GM19240 (cell line): ENCODE measurements around the gene HIRA.

Experiments
- DNase-seq: peaks from one replicate; pipeline ENCODE4 v3.0.0; 2011; ENCODE audit warnings: low spot score; ENCODE audit not compliant: insufficient read length

The HIRA gene, protein sequence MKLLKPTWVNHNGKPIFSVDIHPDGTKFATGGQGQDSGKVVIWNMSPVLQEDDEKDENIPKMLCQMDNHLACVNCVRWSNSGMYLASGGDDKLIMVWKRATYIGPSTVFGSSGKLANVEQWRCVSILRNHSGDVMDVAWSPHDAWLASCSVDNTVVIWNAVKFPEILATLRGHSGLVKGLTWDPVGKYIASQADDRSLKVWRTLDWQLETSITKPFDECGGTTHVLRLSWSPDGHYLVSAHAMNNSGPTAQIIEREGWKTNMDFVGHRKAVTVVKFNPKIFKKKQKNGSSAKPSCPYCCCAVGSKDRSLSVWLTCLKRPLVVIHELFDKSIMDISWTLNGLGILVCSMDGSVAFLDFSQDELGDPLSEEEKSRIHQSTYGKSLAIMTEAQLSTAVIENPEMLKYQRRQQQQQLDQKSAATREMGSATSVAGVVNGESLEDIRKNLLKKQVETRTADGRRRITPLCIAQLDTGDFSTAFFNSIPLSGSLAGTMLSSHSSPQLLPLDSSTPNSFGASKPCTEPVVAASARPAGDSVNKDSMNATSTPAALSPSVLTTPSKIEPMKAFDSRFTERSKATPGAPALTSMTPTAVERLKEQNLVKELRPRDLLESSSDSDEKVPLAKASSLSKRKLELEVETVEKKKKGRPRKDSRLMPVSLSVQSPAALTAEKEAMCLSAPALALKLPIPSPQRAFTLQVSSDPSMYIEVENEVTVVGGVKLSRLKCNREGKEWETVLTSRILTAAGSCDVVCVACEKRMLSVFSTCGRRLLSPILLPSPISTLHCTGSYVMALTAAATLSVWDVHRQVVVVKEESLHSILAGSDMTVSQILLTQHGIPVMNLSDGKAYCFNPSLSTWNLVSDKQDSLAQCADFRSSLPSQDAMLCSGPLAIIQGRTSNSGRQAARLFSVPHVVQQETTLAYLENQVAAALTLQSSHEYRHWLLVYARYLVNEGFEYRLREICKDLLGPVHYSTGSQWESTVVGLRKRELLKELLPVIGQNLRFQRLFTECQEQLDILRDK

DNA sequence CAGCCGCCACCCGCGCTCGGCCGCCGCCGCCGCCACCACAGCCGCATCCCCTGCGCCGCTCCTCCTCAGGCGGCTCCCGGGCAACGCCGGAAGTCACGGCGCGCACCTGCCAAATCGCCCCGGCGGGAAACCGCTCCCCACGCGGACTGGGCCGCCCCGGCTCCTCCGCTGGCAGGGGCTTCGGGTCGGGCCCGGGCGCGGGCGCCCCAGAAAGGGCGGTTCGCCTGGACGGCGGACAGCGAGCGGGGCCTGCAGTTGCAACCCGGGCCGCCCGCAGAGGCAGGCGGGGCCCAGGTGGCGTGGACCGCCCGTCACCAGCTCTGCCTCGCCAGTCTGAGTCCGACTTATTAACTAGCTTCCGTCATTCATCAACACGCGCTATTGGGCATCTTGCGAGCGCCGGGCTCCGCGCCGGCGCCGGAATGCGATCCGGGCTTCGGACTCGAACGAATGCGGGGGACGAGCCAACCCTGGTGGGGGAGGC is at the start of gene HIRA:
Gene HIRA, minus strand, starts transcription at position 85 of the 484 bp plus-strand sequence. CDS start 257 bp downstream, outside the sequence.
- peak; percentile 50 for DNase-seq

DNA sequence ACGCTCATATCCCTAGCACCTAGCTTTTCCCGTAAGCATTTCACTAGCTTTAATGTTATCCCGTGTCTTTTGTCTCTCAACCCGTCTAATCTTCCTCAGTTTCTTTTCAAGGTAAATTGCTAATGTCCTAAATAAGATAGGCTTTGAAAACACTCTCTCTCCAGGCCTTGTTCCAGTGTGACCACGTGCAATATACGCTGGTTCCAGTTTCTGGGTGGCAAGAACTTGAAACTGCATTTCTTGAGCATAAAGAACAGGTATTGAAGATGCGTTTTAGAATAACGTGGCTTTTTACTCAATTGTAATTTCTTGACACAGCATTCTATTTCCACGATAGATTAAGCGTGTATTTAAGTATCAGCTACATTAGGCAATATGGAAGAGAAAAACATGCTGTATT is 49.3 kb upstream of the HIRA start:
- no peak for DNase-seq

DNA sequence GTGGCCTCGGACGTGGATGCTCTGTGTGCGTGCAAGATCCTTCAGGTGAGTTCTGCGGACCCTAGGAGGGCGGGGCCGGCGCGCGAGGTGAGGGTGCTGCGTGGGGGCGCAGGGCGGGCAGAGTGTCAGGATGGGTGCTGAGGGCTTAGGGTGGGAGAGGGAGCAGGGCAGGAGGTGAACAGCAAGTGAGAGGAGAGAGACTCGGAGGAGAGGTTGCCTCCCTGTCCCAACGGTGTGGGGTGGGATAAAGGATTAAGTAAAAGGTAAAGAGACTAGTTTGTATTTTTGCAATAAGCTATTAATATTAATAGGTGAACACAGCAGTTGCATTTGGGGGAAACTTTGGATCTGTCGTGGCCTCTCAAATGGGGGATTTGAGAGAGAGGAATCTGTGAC is 48.6 kb upstream of the HIRA start:
- DNase-seq: no peak

DNA sequence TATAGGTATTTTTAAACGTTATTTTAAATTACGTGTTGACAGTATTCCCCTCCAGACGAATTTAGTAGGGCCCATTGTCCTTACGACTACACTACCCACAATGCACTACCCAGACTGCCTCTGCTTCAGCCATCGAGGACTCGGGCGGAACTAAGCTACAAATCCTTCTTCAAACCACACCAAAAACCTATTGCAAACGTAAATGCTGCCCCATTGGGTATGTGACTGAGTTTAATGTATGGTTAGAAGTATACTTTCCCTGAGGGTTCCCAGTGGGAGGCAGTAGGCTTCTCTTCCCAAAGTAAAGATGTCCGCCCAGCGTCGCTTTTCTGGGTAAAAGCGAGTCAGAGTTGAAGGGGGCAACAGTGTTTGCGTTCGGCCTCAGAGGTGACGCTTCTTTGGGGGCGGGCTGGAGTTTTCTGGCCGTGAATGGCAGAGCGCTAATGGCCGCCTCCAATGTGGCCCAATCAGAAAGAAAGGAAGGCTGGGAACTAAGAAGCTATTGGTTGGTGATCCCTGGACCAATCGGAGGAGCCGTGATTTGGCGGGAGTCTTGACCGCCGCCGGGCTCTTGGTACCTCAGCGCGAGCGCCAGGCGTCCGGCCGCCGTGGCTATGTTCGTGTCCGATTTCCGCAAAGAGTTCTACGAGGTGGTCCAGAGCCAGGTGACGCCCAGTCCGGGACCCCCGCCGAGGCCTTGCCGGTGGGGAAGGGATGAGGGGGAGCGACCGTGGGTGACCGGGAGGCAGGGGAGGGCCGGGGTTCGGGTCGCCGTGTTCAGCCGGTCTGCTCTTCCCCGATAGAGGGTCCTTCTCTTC is 48.0 kb upstream of the HIRA start, which contains the start of gene CDC45:
Gene CDC45, plus strand, starts transcription at position 566 of the 818 bp plus-strand sequence. Its CDS starts 49 bp downstream, at position 615.
- peak; percentile 93 for DNase-seq

DNA sequence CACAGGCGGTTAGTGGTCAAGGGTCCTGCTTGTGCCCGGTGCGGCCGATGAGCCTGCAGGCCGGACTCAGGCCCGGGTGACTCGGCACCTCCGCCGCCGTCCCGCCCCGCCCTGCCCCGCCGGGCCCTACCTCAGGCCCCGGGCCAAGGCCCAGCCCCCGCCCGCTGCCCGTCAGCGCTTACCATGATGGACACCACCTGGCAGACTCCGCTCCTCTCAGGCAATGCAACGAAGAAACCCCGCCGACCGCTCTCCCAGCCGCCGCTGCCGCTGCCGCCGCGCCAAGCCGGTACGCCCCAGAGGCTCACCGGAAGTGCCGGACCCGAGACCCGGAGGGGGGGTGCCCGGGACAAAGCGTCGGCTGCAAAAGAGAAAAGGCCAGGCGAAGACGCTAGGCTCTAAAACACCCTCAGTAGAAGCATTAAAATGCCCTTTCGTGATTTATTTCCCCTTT is 47.4 kb upstream of the HIRA start, which contains the start of gene UFD1:
Gene UFD1, minus strand, starts transcription at position 293 of the 454 bp plus-strand sequence. Its CDS starts 108 bp downstream, at position 185.
- peak; percentile 76 for DNase-seq

DNA sequence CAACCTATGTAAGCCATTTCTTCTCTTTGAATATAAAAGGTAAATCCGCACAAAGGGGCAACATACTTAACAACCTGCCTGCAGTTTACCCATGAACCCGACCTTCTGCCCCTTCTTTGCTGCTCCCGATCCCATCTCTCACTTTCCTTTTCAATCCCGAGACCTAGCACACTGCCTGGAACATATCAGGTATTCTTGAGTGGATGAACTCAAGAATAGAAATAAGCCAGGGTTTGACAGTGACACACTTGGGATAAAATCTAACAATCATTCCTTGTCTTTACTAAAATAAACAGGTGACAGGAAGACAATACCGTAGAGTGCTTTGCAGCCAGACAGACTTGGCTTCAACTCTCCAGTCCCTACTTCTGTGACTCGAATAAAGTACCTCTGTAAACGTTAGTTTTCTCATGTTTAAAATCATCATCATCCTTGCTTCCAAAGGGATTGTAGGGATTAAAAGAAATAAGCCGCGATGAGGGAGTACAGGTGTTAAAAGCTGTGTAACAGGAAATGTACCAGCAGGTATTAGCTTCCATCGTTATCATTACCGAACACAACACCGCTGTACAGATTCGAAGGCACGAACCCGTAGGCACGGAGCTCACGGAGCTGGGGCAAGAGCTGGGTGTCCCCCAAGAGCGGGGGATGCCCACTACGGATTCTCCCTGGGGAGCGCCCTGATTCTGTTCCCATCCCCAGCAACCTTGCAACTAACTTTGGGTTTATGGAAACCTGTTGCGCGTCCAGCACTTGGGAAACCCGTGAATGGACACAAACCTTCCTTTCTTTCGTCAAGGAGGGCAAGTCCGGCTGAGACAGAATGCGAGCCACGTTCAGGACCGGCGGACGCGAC is 46.7 kb upstream of the HIRA start:
- DNase-seq: no peak

DNA sequence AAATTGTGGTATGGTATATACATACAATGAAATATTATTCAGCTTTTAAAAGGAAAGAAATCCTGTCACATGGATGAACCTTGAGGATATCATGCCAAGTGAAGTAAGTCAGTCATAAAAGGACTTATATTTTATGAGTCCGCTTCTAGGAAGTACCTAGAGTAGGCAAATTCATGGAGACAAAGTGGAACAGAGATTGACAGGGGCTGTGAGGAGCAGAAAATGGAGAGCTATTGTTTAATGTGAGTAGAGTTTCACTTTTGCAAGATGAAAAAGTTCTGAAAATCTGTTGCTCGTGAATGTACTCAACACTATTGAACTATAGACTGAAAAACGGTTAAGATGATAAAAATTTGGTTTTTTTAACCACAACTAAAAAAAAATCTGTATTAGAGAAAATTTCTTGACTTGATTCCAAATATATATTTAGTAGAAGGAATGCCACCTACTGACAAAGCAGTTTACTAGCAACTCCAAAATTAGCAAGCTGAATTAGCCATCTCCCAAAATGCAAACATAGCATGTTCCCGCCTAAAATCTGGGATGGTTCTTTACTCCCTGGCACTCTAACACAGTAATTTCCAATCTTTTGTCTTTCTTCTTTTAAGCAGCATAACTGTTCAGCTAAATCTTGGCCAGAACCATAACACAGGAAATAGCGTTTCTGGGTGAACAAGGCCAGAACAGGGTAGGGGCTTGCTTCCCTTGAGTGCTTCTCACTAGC is 46.0 kb upstream of the HIRA start:
- DNase-seq: no peak

DNA sequence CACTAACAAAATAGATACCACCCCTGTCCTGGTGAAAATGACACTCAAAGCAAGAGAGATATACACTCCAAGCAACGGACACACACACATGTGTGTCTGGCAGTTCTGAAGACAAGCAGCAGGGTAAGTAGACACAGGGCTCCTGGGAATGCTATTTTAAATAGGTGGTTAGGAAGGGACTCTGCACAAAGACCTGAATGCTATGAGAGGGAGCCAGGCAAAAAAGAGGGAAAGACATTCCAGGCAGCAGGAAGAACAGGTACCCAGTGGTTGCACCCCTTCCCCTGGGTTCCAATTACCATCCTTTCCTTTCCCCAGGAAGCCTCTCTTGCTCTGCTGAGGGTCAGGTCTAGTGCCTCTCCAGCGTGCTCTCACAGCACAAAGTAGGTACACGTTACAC is 44.5 kb upstream of the HIRA start:
- DNase-seq: no peak

DNA sequence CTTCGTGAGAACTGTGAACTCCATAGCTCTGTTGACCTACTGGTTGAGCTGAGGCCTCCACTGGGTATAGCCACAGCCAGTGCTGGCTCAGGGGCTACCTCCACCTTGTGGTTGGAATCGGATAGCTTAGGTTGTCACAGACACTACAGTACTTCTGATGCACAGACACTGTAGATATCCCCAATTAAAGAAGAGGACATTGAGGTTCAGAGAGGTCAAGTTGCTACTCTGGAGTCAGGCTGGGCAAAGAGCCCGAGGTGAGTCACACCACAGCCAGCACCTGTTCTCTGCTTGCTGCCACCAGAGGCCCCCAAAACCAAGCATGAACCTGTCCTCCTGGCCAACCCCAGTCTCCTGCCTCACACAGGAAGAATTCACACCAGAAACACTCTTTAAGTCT is 42.0 kb upstream of the HIRA start:
- no peak for DNase-seq

DNA sequence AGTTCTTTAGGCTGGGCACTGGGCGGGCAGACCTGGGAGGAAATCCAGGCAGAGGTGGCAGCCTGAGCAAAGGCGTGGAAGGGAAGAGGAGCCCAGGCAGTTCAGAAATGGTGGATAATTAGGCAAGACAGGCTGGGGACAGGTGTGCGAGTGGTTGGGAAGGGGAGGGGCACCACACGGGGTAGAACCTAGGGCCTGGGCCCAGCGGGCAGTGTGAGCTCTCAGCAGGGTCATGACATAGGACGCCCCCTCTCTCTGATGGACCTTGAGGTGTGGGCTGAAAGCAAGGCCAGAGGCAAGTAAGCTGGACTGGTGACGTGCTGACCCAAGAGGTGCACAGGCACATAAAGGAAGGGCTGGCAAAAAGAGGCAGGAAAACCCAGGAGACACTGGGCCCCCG is 40.7 kb upstream of the HIRA start:
- no peak for DNase-seq

DNA sequence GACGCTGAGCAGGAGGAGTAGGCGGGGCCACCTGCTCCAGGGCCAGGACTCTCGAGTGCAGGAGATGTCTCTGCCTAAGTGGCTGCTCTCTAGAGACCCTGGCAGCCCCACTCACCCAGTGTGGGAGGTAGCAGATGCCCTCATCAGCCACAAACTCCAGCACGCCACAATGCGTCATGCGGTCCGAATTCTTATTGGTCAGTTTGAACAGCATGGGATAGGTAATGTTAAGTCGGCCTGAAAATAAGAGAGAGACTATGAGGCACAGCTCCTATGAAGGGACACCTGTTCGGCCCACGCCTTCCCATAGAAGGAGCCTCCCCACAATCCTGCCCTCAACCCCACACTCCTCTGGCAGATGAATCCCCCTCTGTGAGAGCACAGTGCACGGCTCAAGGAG is 40.0 kb upstream of the HIRA start:
- DNase-seq: no peak

DNA sequence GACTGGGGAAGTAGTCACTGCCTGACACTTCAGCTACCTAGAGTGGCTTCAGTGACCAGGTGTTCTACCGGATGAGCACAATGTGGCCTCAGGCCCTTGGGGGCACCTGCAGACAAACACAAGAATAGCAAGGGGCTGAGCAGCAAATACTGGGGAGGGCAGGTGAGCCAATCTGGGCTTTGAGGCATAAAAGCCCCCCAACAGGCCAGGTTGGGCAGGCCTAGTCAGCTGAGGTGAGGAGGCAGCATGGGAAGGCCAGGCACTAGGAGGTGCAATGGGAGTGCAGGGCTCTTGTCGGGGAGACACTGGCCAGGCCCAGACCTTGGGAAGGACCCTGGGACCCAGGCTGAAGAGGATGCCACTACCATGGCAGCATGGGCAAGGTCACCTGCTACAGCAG is 38.5 kb upstream of the HIRA start:
- DNase-seq: no peak

DNA sequence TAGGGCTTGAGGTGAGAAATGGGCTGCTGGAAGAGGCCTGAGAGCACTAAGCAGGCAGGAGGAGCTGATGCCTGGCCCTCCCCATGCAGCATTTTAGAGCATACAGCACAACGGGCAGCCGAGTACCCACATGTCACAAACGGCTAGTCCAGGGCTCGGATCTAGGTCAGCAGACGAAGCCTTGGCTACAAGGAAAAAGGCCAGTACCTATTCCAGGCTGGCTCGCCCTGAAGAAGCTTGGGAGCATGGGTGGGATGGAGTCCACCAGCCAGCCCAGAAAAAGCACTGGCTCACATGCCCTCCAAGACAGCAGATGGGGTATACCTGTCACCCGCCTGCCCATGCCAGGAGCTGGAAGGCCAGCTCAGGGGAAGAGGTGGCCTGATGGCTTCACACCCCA is 37.9 kb upstream of the HIRA start:
- DNase-seq: no peak

DNA sequence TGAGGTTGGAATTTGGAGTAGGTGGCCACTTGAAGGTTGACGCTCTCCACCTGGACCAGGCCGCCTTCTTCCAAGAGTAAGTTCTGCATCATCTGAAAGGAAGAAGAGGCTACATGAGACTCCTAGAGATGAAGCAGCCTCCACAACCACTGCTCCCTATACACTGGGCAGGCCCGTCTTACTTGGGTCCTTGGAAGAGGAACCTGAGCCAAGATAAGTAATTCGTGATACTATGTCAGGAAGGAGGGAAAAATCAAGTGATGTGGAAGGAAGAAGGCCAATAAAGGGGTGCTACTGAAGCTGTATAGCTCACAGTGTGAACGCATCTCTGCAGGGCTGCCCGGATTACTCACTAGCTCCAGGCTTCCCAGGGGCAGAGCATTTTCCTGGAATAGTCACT is 36.4 kb upstream of the HIRA start:
- no peak for DNase-seq

DNA sequence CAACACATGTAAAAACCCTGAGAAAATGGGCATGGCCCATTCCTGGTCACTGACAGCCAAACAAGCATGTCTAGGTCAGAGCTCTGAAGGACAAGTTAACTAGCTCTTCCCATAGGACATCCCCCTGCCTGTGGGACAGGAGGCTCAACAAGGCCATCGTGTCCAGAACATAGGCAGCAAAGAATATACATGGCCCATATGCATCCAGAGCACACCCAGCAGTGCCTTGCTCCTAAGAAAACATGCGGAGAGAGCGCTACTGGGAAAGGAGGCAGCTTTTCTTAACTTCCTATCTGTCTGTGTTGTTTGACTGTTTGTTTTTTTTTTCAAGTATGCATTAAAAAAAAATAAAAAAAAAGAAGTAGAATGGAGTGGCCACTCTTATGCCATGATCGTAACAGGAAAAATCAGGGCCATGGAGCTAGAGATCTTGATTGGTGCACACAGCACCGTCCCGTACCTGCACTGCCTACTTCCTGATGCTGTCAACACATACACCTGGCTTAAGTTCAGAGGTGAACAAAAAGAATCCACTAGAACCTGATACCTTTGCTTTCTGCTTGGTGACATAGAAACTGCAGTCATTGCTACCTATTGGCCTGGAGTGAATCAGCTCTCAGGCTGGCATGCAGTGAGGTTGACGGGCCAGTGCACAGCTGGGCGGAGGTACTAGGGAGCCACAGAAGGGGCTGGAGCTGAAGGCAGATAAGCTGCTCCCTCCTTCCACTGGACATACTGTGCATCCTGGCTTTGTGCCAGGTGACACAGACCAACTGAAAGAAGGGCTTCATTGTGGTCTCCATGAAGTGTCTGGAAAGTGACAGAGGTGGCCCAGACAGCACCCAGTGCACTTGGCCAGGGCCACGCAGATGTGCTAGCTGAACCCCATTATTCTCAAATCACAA is 35.6 kb upstream of the HIRA start:
- no peak for DNase-seq

DNA sequence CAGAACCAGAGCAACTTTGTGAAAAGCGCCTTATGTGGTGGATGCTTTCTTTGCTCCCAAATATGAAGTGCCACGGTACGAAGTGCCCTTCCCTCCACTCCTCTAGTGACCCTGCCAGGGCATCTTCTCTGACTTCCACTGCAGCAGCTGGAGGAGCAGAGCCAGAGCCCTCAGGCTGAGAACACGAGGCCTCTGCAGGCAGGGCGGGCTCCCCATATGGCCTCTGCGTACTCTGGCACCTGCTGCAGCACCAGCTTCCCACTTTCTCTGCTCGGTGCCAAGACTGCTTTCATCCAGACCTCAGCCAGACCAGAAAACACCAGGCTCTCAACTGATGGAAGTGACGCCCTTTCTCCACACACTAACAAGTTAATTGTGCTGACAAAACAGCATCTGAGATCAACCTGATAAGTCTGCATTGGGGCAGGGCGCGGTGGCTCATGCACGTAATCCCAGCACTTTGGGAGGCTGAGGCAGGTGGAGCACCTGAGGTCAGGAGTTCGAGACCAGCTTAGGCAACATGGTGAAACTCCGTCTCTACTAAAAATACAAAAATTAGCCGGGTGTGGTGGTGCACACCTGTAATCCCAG is 34.7 kb upstream of the HIRA start:
- no peak for DNase-seq

DNA sequence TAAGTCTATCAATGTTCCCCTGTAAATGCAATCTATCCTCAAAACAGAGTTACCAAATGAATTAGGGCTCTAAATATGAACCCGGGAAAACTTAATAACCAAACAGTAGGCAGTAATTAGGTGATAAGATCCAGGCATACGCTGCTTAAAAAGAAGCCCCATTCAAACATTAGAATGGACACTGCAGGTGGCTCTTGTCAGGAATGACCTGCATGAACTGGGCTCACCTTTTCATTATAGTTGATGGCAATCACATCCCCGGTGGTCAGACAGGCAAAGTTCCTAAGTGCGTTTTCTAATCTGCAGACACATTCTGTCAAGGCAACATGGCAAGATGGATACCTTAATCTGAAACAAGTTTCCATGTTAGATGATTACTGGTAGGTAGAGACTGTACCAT is 33.4 kb upstream of the HIRA start:
- no peak for DNase-seq

DNA sequence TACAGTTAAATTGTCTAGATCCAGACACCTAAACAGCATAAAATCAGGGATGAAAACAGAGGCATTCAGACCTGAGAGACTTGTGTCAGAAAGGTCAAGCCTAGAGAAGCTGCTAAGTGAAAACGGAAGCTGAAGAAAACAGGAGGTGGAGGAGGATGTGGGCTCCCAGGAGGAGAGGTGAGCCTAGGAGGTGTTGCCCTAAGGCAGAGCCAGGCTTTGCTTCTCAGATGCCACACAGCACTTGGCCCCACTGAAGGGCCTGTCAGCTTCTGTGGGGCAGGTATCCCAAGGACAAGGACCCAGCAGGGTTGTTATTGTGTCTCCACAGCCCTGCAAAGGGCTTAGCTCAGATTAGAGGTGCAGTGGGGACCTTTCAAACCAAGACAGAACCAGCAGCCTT is 33.0 kb upstream of the HIRA start:
- no peak for DNase-seq
